HG03025 (cell line): ENCODE results near the gene SLC9C2.
"Not testable (repeated sequence)": the region's sequence is repeated elsewhere in the genome, so short reads cannot be mapped to it uniquely, and the experiment has no call there.

Experiments
- ATAC-seq: cut with Tn5 transposase; IDR thresholded peaks from one replicate; pipeline ENCODE4 v1.9.1; 2021; ENCODE audit warnings: mild to moderate bottlenecking, moderate library complexity; ENCODE audit not compliant: unreplicated experiment, low FRiP score

SLC9C2 gene, protein sequence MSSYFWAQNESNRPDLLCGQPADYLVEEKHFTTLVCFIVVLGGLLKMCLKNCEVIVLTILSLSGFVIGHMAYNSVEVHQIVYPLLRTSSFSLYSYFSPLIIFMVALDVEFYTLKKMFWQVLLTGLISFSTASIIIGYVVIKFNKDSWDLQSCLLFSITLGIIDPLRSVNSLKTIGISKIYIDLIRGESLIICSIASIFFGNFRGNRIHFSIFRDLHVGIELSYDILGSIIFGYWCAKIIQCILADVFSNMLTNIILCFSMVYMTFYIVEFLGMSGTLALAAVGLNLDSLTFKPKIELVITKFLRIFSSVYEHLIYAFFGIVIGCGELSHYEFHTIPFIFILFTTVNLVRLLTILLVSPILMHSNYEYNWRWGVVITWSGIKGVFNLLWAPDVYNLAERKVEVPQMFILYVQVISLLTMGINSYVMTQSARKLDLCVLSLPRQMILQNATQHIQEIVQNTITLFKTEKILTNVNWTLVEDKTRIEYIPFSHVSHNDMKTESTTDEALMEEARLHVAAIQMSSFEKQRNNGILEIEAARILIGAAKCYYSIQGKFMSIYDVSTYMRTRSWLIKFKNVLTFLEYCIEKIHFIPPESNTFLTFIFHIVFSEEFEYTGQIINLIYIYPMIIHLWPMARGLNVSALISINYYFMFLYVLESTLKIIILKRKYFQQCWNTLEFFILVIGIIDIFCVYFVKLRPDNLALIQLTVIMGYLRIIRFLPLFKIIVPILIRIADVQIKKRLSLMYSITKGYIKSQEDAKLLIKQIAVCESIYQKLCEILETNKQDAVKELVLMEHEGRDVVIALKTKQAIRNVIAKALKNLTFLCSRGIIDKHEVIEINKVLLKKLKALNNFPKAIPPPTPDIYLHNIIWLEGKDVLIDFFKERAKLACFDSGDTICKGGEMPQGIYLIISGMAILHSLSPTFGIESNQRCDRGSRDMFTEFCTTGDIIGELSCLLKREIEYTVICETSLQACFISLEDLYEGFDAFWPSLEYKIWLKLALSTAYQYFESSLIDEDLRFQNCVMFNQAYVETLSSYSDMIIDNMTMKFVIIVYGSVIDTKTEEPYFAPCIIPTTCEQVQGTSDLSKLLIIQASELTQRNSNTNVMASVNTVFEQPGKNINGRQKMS

GRCh38 chr1:173603056-173603591 is at the start of gene SLC9C2:
TSS of gene SLC9C2 (minus strand) at chr1:173603072. CDS start at chr1:173601776, 1,296 bp downstream.
- no peak for ATAC-seq

GRCh38 chr1:173648880-173649605 is 46.2 kb upstream of the SLC9C2 start:
- ATAC-seq: no peak

DNA sequence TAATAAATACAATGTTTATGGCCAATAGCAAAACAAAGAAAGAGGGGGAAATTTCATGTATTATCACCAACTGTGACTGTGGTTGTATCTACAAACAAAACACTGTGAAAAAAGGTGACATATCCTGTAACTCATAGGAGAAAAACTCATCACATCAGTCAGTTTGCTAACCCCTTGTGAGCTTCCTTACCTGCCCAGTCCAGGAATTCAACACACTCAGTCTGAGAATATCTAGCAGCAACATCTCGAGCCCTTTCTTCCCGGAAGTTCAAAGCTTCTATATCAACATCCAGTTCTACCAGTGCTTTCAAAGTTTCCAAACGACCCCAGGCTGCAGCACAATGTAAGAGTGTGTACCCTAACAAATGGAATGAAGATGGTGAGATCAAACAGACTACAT is 43.8 kb upstream of the SLC9C2 start:
- no peak for ATAC-seq

GRCh38 chr1:173642450-173643139 is 39.7 kb upstream of the SLC9C2 start:
- not testable (repeated sequence) for ATAC-seq

DNA sequence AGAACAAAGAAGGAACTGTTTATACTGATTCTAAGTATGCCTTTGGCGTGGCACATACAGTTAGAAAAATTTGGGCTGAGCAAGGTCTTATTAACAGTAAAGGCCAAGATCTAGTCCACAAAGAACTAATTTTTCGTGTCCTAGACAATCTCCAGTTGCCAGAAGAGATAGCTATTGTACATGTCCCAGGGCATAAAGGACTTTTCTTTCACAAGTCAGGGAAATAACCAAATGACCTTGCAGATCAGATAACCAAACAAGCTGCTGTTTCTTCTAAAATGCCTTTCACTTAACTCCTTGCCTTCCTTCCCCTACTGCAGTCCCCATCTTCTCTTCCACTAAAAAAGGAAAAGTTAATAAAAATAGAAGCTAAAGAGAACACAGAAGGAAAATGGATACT is 36.2 kb upstream of the SLC9C2 start:
- no peak for ATAC-seq

DNA sequence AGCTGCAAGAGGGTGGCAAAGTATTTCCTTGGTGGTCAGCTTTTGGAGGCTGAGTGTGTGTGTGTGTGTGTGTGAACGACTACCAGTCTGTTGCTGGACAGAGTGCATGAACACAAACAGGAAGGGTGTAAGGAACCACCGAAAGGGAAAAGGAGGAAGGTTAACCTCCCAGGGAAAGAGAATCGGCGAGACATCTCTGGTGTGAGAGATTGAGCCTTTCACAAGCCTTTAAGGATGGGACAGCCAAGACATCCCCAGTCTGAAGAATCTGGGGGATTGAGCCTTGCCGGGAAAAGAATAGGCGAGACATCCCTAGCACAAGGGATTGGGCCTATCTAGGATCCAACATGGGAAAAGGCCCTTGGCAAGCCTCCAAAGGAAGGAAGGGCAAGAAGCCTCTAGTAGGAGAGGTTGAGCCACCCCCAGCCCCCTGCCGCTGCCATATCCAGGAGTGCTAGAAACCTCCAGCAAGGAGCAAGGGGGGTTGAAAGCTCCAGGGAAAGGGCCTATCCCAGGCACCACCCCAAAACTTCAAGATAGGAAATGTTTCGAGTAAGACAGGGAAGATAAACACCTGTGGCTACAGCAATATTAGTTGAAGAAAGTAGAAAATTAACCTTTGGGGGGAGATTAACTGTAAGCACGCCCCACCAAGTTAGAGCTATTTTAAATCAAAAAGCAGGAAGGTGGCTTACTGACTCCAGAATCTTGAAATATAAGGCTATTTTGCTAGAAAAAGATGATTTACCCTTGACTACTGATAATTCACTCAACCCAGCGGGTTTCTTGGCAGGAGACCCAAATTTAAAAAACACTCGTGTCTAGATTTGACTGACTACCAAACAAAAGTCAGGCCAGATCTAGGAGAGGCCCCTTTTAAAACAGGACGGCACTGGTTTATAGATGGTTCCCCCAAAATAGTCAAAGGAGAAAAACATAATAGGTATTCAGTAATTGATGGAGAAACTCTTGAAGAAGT is 35.5 kb upstream of the SLC9C2 start:
- no peak for ATAC-seq

GRCh38 chr1:173637236-173638042 is 34.6 kb upstream of the SLC9C2 start:
- ATAC-seq: not testable (repeated sequence)

GRCh38 chr1:173635116-173635515 is 32.2 kb upstream of the SLC9C2 start, which contains the start of gene TEX50:
TSS of gene TEX50 (plus strand) at chr1:173635338. CDS start at chr1:173635522, 184 bp downstream.
- ATAC-seq: no peak

DNA sequence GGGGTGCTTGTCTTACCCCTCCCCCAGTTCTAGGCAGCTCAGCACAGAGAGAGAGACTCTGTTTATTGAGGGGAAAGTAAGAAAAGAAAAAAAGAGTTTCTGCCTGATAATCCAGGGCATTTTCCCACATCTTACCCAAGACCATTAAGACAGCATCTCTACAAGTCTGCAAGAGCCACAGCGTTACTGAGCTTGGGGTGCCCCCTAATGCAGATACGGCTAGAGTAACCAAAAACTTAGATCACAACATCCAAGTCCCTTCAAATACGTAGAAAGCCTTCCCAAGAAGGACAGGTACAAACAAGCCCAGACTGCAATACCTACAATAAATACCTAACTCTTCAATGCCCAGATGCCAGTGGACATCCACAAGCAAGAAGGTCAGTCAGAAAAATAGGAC is 26.0 kb upstream of the SLC9C2 start:
- no peak for ATAC-seq

GRCh38 chr1:173627269-173627668 is 24.4 kb upstream of the SLC9C2 start:
- no peak for ATAC-seq

- no peak for ATAC-seq
Measured at GRCh38 chr1:173616859-173617258, 14.0 kb upstream of the SLC9C2 start.

- not testable (repeated sequence) for ATAC-seq
Measured at GRCh38 chr1:173613086-173613485, 10.2 kb upstream of the SLC9C2 start.

GRCh38 chr1:173608503-173609216 is 5.8 kb upstream of the SLC9C2 start:
- ATAC-seq: no peak

- ATAC-seq: no peak
Measured at GRCh38 chr1:173601588-173601987, 1.3 kb downstream of the SLC9C2 start.

- ATAC-seq: no peak
Measured at GRCh38 chr1:173596097-173596825, 6.6 kb downstream of the SLC9C2 start.

GRCh38 chr1:173591138-173591537 is 11.7 kb downstream of the SLC9C2 start:
- not testable (repeated sequence) for ATAC-seq
